Panc1 (cell line): Measurements from ENCODE around the gene MRPL33. TPM values are rescaled to one million over a fixed set of nuclear protein-coding genes. Genes with fewer than 3 reads are reported as not detected.

ENCODE experiments used
- ATAC-seq: fragments of 200-7000 bp; cut with Tn5 transposase; 2 replicates; pipeline ENCODE4 v1.9.1; 2020; ENCODE audit warnings: mild to moderate bottlenecking, moderate library complexity
- BruUV-seq: library from RNA; stranded (reverse); fragments of 400-500 nt; replicated peaks from 2 replicates; lab custom pipeline; 2021; lab: Mats Ljungman, UMichigan
- CTCF ChIA-PET: fragments of 300-600 bp; sonication (Branson Sonifier 250); formaldehyde crosslinking; loops from one replicate; lab custom pipeline; 2022; ENCODE audit warnings: antibody characterized with exemption; lab: Charles Lee
- POLR2A ChIA-PET: fragments of 300-600 bp; sonication (Branson Sonifier 250); formaldehyde crosslinking; loops from one replicate; lab custom pipeline; 2022; ENCODE audit warnings: antibody characterized with exemption; lab: Charles Lee
- DNase-seq: peaks from one replicate; pipeline ENCODE4 v3.0.0-alpha.2; 2010; ENCODE audit warnings: low read depth, low spot score
- H3K27ac ChIP-seq: 2 replicates; pipeline ENCODE4 v1.5.1; 2011; ENCODE audit warnings: mild to moderate bottlenecking, low read length, inconsistent platforms
- H3K27me3 ChIP-seq: fragments of 200-500 bp; sonication (Bioruptor generic); 2 replicates; pipeline ENCODE4 v1.6.0; 2014; ENCODE audit warnings: low read length, inconsistent platforms; ENCODE audit not compliant: control insufficient read depth, insufficient read depth
- H3K36me3 ChIP-seq: fragments of 200-500 bp; sonication (Bioruptor generic); 2 replicates; pipeline ENCODE4 v1.5.1; 2014; ENCODE audit warnings: inconsistent platforms, mild to moderate bottlenecking, low read length, moderate library complexity; ENCODE audit not compliant: control insufficient read depth, insufficient read depth
- H3K4me1 ChIP-seq: 2 replicates; pipeline ENCODE4 v1.5.1; 2011; ENCODE audit warnings: inconsistent platforms, mild to moderate bottlenecking, low read length, moderate library complexity; ENCODE audit not compliant: control insufficient read depth, insufficient read depth
- H3K4me3 ChIP-seq, 2 experiments: 2 replicates each; pipeline ENCODE4 v1.5.1; 2011 to 2012; ENCODE audit warnings: low read depth in 2 of 2, low read length in 2 of 2, mild to moderate bottlenecking in 2 of 2, inconsistent platforms in 1 of 2, moderate library complexity in 1 of 2
- H3K9me3 ChIP-seq: fragments of 200-500 bp; sonication (Bioruptor generic); 2 replicates; pipeline ENCODE4 v1.5.1; 2014; ENCODE audit warnings: low read depth, mild to moderate bottlenecking, inconsistent platforms, low read length, moderate library complexity; ENCODE audit not compliant: control insufficient read depth, insufficient read depth
- CTCF ChIP-seq: fragments of 450-650 bp; IDR thresholded peaks from 2 replicates; pipeline ENCODE4 v1.5.1; 2017; ENCODE audit warnings: mild to moderate bottlenecking
- POLR2AphosphoS5 ChIP-seq: IDR thresholded peaks from 2 replicates; pipeline ENCODE4 v1.6.1; 2012; ENCODE audit warnings: mild to moderate bottlenecking, low read depth, low read length, moderate library complexity
- SIN3A ChIP-seq: IDR thresholded peaks from 2 replicates; pipeline ENCODE4 v1.6.1; 2012; ENCODE audit warnings: low read depth, mild to moderate bottlenecking, low read length, moderate library complexity, borderline replicate concordance; ENCODE audit not compliant: insufficient read depth
- TCF7L2 ChIP-seq: IDR thresholded peaks from 2 replicates; pipeline ENCODE4 v1.6.1; 2011; ENCODE audit warnings: mild to moderate bottlenecking, low read depth, low read length, inconsistent platforms
- in situ Hi-C: cut with HindIII; loops from 2 replicates; pipeline ENCODE4 v1.10.0; 2016; ENCODE audit warnings: low sequenced_read_pairs, low pct_unique_long_range_greater_than_20kb
- intact Hi-C: fragments of 100-400 bp; cut with micrococcal nuclease; formaldehyde crosslinking; loops from one replicate; pipeline ENCODE4 v1.10.0; 2022; ENCODE audit not compliant: unreplicated experiment
- total RNA-seq: library from RNA; stranded (reverse); gene quantifications from one replicate; pipeline ENCODE4 v1.2.1, GENCODE V29; 2021; ENCODE audit not compliant: unreplicated experiment
- TF ChIP-seq, protein P1 (sequence below), 2 experiments: IDR thresholded peaks; 2 replicates each; pipeline ENCODE4 v1.6.1; 2011 to 2012; ENCODE audit warnings: low read depth in 2 of 2, control low read depth in 1 of 2, low read length in 1 of 2, mild to moderate bottlenecking in 1 of 2, moderate library complexity in 1 of 2; ENCODE audit not compliant: insufficient read depth in 1 of 2

Gene MRPL33
- total RNA-seq, 1 experiment from 2014 or later: 61.6 TPM

GRCh38 chr2:27828305-27828704 lies 56.8 kb downstream of the MRPL33 start:
- ChIA-PET POLR2A (no interaction called here), CTCF (no interaction called here)
- DNase-seq (no peak), ATAC-seq (no peak)
- Histone ChIP-seq H3K4me3 (no peak overlapping the region), H3K27me3 (no peaks in the 10 kb centered on the region), H3K36me3 (no peaks in the 10 kb centered on the region), H3K27ac (no peak overlapping the region), H3K4me1 (no peaks in the 10 kb centered on the region), H3K9me3 (no peaks in the 10 kb centered on the region)
- in situ Hi-C loops (no loop called here), intact Hi-C loops (no loop called here)
- TF ChIP-seq SIN3A: no peak
- no peak for TF ChIP-seq CTCF
- TF ChIP-seq TCF7L2: no peak
- TF ChIP-seq, protein P1, sequence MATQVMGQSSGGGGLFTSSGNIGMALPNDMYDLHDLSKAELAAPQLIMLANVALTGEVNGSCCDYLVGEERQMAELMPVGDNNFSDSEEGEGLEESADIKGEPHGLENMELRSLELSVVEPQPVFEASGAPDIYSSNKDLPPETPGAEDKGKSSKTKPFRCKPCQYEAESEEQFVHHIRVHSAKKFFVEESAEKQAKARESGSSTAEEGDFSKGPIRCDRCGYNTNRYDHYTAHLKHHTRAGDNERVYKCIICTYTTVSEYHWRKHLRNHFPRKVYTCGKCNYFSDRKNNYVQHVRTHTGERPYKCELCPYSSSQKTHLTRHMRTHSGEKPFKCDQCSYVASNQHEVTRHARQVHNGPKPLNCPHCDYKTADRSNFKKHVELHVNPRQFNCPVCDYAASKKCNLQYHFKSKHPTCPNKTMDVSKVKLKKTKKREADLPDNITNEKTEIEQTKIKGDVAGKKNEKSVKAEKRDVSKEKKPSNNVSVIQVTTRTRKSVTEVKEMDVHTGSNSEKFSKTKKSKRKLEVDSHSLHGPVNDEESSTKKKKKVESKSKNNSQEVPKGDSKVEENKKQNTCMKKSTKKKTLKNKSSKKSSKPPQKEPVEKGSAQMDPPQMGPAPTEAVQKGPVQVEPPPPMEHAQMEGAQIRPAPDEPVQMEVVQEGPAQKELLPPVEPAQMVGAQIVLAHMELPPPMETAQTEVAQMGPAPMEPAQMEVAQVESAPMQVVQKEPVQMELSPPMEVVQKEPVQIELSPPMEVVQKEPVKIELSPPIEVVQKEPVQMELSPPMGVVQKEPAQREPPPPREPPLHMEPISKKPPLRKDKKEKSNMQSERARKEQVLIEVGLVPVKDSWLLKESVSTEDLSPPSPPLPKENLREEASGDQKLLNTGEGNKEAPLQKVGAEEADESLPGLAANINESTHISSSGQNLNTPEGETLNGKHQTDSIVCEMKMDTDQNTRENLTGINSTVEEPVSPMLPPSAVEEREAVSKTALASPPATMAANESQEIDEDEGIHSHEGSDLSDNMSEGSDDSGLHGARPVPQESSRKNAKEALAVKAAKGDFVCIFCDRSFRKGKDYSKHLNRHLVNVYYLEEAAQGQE (IDR thresholded peaks at IDR 0.05; ENCODE audit: insufficient read depth in 1 of 2, low read depth in 2 of 2, low read length in 1 of 2): no peak
- TF ChIP-seq POLR2AphosphoS5: no peak
- BruUV-seq: no TSS peak

Other genes starting within 250 kb of the MRPL33 start
- gene ZNF512, start 188.7 kb upstream of the MRPL33 start, total RNA-seq: 12.8 TPM
- 5.9 TPM for gene CCDC121, start 142.7 kb upstream of the MRPL33 start, total RNA-seq
- gene GPN1, start 142.7 kb upstream of the MRPL33 start, total RNA-seq: 37.2 TPM
- gene SUPT7L, start 108.1 kb upstream of the MRPL33 start, total RNA-seq: 22.4 TPM
- gene SLC4A1AP, start 107.8 kb upstream of the MRPL33 start, total RNA-seq: 22.2 TPM
- gene RBKS, start 118.7 kb downstream of the MRPL33 start, total RNA-seq: 2.2 TPM
- gene BABAM2, start 119.0 kb downstream of the MRPL33 start, total RNA-seq: 31.2 TPM